IPS-15b (cell line): ENCODE measurements around the gene CAVIN3.

Experiments used
- H3K27me3 ChIP-seq: one replicate; pipeline ENCODE4 v1.6.1; 2013; ENCODE audit warnings: low read length; ENCODE audit not compliant: control insufficient read depth, insufficient read depth
- H3K36me3 ChIP-seq: one replicate; pipeline ENCODE4 v1.6.1; 2013; ENCODE audit warnings: low read length; ENCODE audit not compliant: control insufficient read depth, insufficient read depth
- H3K4me1 ChIP-seq: one replicate; pipeline ENCODE4 v1.6.1; 2013; ENCODE audit warnings: mild to moderate bottlenecking, low read length; ENCODE audit not compliant: control insufficient read depth, insufficient read depth
- H3K4me3 ChIP-seq: one replicate; pipeline ENCODE4 v1.5.1; 2013; ENCODE audit warnings: low read depth, low read length
- H3K9ac ChIP-seq: one replicate; pipeline ENCODE4 v1.6.1; 2013; ENCODE audit warnings: low read depth, mild to moderate bottlenecking, low read length
- H3K9me3 ChIP-seq: one replicate; pipeline ENCODE4 v1.6.1; 2013; ENCODE audit warnings: mild to moderate bottlenecking, low read length; ENCODE audit not compliant: control insufficient read depth, insufficient read depth

Gene CAVIN3

GRCh38 chr11:6350486-6350885, 30.2 kb upstream of the CAVIN3 start:
- Histone ChIP-seq H3K36me3 (no peaks in the 10 kb centered on the region), H3K4me3 (no peak overlapping the region), H3K9me3 (no peaks in the 10 kb centered on the region), H3K4me1 (peaks cover 2% of the 10 kb centered on the region), H3K9ac (no peak overlapping the region), H3K27me3 (no peaks in the 10 kb centered on the region)

- Histone ChIP-seq H3K27me3 (no peaks in the 10 kb centered on the region), H3K9ac (no peak overlapping the region), H3K36me3 (no peaks in the 10 kb centered on the region), H3K9me3 (no peaks in the 10 kb centered on the region), H3K4me3 (no peak overlapping the region), H3K4me1 (peaks cover 2% of the 10 kb centered on the region)
These were observed 29.7 kb upstream of the CAVIN3 start for GRCh38 chr11:6350043-6350442.

GRCh38 chr11:6345366-6345765, 25.1 kb upstream of the CAVIN3 start:
- Histone ChIP-seq H3K27me3 (no peaks in the 10 kb centered on the region), H3K4me3 (no peak overlapping the region), H3K9me3 (no peaks in the 10 kb centered on the region), H3K4me1 (no peaks in the 10 kb centered on the region), H3K9ac (no peak overlapping the region), H3K36me3 (no peaks in the 10 kb centered on the region)

GRCh38 chr11:6336293-6336692, 16.0 kb upstream of the CAVIN3 start:
- H3K9ac ChIP-seq: no peak overlapping the region
- H3K9me3 ChIP-seq: no peaks in the 10 kb centered on the region
- no peaks in the 10 kb centered on the region for H3K36me3 ChIP-seq
- H3K4me3 ChIP-seq: no peak overlapping the region
- no peaks in the 10 kb centered on the region for H3K27me3 ChIP-seq
- peaks cover 9% of the 10 kb centered on the region for H3K4me1 ChIP-seq

- no peaks in the 10 kb centered on the region for H3K9me3 ChIP-seq
- H3K4me3 ChIP-seq: no peak overlapping the region
- peaks cover 9% of the 10 kb centered on the region for H3K4me1 ChIP-seq
- no peaks in the 10 kb centered on the region for H3K36me3 ChIP-seq
- no peak overlapping the region for H3K9ac ChIP-seq
- no peaks in the 10 kb centered on the region for H3K27me3 ChIP-seq
These were observed 14.5 kb upstream of the CAVIN3 start for GRCh38 chr11:6334806-6335205.

- H3K4me3 ChIP-seq: no peak overlapping the region
- no peaks in the 10 kb centered on the region for H3K36me3 ChIP-seq
- H3K9ac ChIP-seq: no peak overlapping the region
- H3K27me3 ChIP-seq: no peaks in the 10 kb centered on the region
- H3K9me3 ChIP-seq: no peaks in the 10 kb centered on the region
- H3K4me1 ChIP-seq: peaks cover 5% of the 10 kb centered on the region
These were observed 12.8 kb upstream of the CAVIN3 start for GRCh38 chr11:6333095-6333494.

GRCh38 chr11:6332066-6332465, 11.8 kb upstream of the CAVIN3 start:
- H3K9ac ChIP-seq: no peak overlapping the region
- H3K36me3 ChIP-seq: no peaks in the 10 kb centered on the region
- H3K9me3 ChIP-seq: no peaks in the 10 kb centered on the region
- H3K27me3 ChIP-seq: no peaks in the 10 kb centered on the region
- H3K4me1 ChIP-seq: peaks cover 14% of the 10 kb centered on the region
- H3K4me3 ChIP-seq: no peak overlapping the region

GRCh38 chr11:6328321-6328720, 8.0 kb upstream of the CAVIN3 start:
- Histone ChIP-seq H3K4me3 (no peak overlapping the region), H3K4me1 (peaks cover 27% of the 10 kb centered on the region), H3K36me3 (no peaks in the 10 kb centered on the region), H3K27me3 (no peaks in the 10 kb centered on the region), H3K9me3 (no peaks in the 10 kb centered on the region), H3K9ac (no peak overlapping the region)

GRCh38 chr11:6327806-6328205, 7.5 kb upstream of the CAVIN3 start:
- no peak overlapping the region for H3K9ac ChIP-seq
- H3K36me3 ChIP-seq: no peaks in the 10 kb centered on the region

GRCh38 chr11:6326985-6327384, 6.7 kb upstream of the CAVIN3 start:
- Histone ChIP-seq H3K36me3 (no peaks in the 10 kb centered on the region), H3K4me1 (peaks cover 33% of the 10 kb centered on the region), H3K27me3 (no peaks in the 10 kb centered on the region), H3K9ac (no peak overlapping the region), H3K9me3 (no peaks in the 10 kb centered on the region), H3K4me3 (no peak overlapping the region)

More at GRCh38 chr11:6327806-6328205, 7.5 kb upstream of the CAVIN3 start:
- H3K27me3 ChIP-seq: no peaks in the 10 kb centered on the region
- H3K9me3 ChIP-seq: no peaks in the 10 kb centered on the region
- H3K4me1 ChIP-seq: peaks cover 30% of the 10 kb centered on the region
- H3K4me3 ChIP-seq: no peak overlapping the region

- Histone ChIP-seq H3K9me3 (no peaks in the 10 kb centered on the region), H3K4me3 (no peak overlapping the region)
These were observed 6.0 kb upstream of the CAVIN3 start for GRCh38 chr11:6326303-6326702.

GRCh38 chr11:6323291-6323905, 3.1 kb upstream of the CAVIN3 start:
- H3K4me3 ChIP-seq: peak overlapping the region; percentile 2

More at GRCh38 chr11:6326303-6326702, 6.0 kb upstream of the CAVIN3 start:
- H3K36me3 ChIP-seq: no peaks in the 10 kb centered on the region
- peaks cover 36% of the 10 kb centered on the region for H3K4me1 ChIP-seq
- H3K9ac ChIP-seq: no peak overlapping the region
- no peaks in the 10 kb centered on the region for H3K27me3 ChIP-seq

More at GRCh38 chr11:6323291-6323905, 3.1 kb upstream of the CAVIN3 start:
- no peaks in the 10 kb centered on the region for H3K36me3 ChIP-seq
- peak overlapping the region; percentile 62 for H3K9ac ChIP-seq
- H3K4me1 ChIP-seq: peaks cover 35% of the 10 kb centered on the region
- no peaks in the 10 kb centered on the region for H3K9me3 ChIP-seq
- H3K27me3 ChIP-seq: no peaks in the 10 kb centered on the region
